Islet of Langerhans (tissue), 1 donor: ENCODE data around the gene UQCC5.

Experiments used
- FAIRE-seq: peaks from one replicate; lab custom pipeline; 2011; peaks lifted over from hg19 to GRCh38; lab: Jason Lieb, UNC

The UQCC5 gene

GRCh38 chr3:52570076-52570475, 33.7 kb downstream of the UQCC5 start:
- no peak for FAIRE-seq

- no peak for FAIRE-seq
Measured at GRCh38 chr3:52572221-52572620, 35.8 kb downstream of the UQCC5 start.

DNA sequence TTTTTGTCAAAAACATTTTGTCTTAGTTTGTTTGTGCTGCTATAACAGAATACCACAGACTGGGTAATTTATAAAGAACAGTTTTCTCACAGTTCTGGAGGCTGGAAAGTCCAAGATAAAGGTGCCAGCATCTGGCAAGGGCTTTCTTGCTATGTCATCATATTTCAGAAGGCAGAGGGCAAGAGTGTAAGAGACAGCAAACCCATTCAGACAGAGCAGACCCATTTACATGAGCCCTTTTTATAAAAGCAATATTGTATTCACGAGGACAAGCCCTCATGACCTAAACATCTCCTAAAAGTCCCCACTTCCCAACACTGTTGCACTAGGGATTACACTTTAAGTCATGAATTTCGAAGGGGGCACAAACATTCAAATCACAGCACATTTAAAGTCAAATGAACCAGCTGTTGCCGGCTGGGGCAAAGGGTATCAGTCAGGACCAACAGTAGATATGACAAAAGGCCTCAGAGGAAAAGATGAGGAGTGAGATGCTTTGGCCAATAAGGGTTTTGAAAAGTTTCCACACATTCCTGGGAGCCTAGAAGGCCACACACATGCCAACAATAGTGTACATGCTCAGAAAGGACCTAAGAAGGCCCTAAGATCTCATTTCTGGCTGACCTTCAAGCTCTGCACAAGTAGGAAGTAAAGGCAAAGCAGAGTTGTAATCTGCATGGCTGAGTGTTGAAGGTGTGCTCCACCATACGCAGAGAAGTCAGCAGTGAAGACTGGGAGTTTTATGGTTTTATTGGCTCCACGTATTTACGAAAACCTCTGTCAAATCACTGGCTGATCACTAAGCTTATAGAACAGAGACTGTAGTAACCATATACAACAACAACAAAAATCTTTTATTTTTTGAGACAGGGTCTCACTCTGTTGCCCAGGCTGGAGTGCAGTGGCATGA, 37.9 kb downstream of the UQCC5 start:
- no peak for FAIRE-seq
